NCI-H345 treated with DMSO at 0.1 percent for 48 hours (cell line): ENCODE results near the gene CSK.

Experiments
- DNase-seq: peaks from one replicate; lab custom pipeline; 2025; ENCODE audit not compliant: unreplicated experiment; lab: John Stamatoyannopoulos, UW

The CSK gene

DNA sequence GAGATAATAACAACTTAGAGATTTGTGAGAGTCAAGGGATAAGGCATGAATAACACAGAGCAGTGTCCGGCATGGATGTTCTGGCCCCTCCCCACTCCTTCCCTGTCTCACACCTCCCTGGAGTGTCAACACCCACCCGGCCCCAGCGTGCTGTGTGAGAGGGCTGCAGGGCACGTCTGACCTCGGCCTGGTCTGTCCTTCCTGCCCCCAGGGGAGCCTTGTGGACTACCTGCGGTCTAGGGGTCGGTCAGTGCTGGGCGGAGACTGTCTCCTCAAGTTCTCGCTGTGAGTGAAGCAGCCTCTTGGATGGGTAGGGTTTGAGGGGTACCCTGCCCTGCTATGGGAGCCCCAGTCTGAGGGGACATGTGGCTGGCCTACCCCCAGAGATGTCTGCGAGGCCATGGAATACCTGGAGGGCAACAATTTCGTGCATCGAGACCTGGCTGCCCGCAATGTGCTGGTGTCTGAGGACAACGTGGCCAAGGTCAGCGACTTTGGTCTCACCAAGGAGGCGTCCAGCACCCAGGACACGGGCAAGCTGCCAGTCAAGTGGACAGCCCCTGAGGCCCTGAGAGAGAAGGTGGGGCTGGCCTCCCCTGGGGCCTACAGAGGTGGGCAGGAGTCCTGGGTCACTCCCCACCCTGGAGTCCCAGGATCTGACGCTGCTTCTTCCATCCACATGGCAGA is 19.6 kb downstream of the CSK start:
- DNase-seq = no peak

DNA sequence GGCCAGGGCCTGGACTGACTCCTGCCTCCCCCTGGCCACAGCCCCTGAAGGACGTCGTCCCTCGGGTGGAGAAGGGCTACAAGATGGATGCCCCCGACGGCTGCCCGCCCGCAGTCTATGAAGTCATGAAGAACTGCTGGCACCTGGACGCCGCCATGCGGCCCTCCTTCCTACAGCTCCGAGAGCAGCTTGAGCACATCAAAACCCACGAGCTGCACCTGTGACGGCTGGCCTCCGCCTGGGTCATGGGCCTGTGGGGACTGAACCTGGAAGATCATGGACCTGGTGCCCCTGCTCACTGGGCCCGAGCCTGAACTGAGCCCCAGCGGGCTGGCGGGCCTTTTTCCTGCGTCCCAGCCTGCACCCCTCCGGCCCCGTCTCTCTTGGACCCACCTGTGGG is 20.4 kb downstream of the CSK start:
- DNase-seq = no peak

DNA sequence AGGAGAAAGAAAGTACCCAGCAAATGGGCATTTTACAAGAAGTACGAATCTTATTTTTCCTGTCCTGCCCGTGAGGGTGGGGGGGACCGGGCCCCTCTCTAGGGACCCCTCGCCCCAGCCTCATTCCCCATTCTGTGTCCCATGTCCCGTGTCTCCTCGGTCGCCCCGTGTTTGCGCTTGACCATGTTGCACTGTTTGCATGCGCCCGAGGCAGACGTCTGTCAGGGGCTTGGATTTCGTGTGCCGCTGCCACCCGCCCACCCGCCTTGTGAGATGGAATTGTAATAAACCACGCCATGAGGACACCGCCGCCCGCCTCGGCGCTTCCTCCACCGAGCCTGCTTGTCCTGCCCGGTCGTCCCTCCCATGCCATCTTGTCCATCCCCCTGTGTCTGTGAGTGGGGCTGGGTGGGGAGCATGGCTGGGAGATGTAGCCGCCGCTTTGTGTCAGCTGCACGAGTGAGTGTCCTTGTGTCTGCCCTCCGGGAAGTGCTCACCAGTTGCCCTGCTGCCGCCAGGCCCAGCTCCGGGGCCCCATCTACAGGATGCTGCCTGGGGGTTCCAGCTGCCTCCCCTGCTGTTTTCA is 21.1 kb downstream of the CSK start:
- DNase-seq = no peak

DNA sequence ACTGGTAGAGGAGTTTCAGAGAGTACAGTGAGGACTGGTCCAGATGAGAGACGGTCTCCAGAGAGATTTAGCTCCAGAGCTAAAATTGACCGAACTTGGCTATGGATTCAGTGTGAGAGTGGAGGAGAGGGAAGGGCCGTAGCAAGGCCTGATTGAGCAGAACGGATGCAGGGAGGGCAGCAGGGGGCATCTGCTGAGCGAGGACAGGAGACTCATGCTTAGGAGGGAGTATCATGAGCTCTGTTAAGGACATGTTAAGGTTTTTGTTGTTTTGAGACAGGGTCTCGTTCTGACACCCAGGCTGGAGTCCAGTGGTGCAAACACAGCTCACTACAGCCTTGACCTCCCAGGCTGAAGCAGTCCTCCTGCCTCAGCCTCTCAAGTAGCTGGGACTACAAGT is 23.1 kb downstream of the CSK start:
- no peak for DNase-seq

DNA sequence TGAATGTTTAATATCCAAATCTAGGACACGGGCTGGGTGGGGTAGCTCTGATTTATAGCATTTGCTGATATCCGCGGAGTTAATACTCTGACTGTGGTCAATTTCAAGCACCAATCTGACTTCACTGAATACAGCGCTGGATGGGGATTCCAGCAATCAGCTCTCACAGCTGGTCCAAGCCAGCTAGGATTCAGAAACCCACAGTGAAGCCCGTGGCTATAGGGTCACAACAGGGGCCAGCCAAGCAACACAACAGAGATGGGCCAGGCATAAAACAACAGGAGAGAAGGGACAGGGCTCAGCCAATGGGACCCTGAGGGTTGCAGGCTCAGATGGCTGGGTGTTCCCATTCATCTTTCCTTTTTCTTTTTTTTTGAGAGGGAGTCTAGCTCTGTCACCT is 25.4 kb downstream of the CSK start:
- no peak for DNase-seq

DNA sequence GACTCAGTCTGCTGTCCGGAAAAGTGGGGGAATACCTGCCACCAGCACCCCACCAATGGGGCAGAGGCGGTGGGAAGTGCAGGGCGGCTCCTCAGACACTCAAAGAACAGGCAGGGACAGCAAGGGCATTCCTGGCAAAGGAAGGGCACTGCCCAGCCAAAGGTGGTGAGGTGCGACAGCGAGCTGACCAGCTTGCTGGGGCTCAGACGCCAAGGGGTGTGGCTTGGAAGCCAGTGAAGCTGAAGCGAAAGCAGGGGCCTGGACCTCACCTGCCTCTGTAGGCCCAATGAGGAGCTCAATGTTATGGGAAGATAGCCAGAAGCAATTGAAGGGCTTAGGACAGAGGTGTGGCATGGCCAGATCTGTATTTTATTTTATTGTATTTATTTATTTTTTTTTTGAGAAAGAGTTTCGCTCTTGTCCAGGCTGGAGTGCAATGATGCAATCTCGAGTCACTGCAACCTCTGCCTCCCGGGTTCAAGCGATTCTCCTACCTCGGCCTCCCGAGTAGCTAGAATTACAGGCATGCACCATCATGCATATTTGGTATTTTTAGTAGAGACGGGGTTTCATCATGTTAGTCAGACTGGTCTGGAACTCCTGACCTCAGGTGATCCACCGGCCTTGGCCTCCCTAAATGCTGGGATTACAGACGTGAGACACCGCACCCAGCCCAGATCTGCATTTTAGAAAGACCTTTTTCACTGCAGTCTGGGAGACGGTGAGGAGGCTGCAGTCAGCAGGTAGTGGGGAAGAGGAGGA is 26.4 kb downstream of the CSK start:
- no peak for DNase-seq

DNA sequence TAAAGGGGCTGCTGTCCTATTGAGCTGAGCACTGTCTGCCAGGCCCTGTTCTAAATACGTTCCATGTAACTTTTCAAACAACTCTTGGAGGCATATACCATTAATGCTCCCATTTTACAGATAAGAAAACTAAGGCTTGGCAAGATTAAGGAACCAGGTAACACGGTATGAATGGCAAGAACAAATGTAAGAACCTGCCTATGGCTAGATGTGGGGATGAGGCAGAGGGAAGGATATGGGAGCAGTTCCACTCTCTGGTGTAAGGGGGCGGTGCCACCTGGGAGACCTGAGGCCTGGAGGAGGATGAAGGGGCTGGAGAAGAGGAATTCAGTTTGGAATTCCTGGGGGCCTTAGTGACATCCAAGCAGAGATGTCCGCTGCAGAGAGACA is 27.0 kb downstream of the CSK start:
- no peak for DNase-seq

DNA sequence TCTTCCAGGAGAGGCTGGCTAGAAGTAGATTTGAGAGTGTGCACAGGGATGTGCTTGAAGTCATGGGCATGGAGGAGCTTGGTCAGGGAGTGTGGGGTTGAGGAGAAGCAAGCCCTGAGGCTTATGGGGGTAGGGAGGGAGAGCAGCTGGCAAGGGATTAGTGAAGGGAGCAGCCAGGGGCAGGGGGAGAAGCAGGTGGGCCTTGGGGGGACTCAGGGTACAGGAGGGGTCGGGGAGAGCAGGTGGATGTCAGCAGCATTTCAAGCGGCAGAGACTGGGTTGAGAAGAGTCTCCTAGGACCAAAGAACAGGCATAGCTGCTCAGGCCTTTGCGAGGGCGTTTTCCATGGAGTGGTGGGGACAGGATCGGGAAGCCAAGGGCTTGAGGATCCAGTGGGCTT is 27.4 kb downstream of the CSK start:
- DNase-seq = no peak

DNA sequence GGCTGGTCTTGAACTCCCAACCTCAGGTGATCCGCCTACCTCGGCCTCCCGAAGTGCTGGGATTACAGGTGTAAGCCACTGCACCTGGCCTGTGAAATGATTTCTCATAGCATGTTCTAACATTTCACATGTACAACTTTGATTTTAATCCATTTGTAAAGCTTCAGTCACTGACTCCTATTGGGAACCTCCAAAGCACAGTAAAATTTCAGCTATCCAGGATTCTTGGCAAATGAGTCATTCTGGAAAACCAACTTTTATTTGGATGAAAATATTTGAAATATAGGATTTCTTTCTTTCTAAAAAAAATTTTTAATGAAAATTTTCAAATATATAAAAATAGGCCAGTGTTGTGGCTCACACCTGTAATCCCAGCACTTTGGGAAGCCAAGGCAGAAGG is 28.1 kb downstream of the CSK start:
- no peak for DNase-seq

DNA sequence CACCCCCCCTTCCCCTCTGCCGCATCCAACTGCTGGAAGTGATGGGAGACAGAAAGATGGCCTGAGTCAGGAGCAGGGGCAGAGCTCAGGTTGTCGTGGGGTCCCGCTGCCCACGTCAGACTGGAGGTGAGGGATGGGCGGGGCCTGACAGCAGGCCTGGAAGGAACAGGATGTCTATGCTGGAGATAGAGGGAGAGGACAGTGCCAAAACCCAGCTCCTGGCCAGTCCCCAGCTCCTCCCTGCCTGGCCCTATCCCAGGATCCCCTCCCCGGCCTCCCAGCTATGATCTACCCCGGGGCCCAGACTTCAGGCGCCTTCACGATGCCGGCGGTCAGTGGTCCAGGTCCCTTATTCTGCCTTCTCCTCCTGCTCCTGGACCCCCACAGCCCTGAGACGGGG is 30.7 kb downstream of the CSK start, which contains the start of gene LMAN1L:
LMAN1L (plus strand) TSS at position 303 of the 400 bp plus-strand sequence; CDS start at position 323, 20 bp downstream.
- DNase-seq = no peak

DNA sequence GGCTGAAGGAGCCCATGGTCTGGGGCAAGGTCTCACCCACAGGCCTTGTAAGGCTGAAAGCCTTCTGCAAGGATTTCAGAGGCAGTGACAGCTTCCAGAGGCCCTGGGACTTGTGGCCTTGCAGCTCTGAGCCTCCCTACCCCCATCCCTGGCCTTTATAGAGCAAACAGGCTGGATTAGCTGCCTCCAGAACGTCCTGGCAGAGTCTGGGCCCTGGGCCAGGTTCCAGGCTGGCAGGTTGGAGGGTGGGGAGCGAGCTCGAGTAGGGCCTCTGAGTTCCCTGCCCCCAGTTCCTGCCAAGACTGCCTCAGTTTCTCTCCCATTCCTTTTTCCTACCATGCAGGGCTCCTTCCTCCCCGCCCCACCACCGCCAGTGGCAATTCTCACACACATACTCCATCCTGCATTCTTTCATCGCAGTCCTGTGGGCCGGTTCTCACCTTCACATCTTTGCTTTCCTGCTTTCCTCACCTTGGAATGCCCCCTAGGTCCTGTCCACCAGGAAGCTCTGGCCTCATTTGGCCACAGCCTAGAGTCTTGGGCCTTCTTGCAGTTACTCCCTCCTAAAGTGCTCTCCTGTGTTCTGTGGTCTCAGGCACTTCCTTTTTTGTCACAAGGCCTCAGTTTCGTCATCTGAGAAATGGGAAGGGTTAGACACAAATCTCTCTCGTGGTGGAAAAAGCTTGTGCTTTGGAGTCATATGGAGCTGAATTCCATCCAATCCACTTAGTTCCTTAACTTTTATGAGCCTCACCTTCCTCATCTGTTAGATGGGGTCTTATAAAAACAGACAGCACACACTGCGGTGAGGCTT is 33.4 kb downstream of the CSK start:
- no peak for DNase-seq

DNA sequence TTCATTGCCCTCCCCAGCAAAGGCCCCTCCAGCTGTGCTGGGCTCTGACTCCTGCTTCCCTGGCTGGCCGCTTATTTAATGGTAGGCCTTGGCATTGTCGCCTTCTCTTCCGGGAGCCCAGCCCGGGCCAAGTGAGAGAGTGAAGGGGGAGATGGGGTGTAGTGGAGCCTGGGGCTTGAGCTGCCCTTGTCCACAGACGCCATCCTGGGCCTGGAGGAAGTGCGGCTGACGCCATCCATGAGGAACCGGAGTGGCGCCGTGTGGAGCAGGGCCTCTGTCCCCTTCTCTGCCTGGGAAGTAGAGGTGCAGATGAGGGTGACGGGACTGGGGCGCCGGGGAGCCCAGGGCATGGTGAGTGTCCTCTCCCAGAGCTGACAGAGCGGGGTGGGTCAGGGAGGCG is 34.1 kb downstream of the CSK start:
- DNase-seq = no peak

DNA sequence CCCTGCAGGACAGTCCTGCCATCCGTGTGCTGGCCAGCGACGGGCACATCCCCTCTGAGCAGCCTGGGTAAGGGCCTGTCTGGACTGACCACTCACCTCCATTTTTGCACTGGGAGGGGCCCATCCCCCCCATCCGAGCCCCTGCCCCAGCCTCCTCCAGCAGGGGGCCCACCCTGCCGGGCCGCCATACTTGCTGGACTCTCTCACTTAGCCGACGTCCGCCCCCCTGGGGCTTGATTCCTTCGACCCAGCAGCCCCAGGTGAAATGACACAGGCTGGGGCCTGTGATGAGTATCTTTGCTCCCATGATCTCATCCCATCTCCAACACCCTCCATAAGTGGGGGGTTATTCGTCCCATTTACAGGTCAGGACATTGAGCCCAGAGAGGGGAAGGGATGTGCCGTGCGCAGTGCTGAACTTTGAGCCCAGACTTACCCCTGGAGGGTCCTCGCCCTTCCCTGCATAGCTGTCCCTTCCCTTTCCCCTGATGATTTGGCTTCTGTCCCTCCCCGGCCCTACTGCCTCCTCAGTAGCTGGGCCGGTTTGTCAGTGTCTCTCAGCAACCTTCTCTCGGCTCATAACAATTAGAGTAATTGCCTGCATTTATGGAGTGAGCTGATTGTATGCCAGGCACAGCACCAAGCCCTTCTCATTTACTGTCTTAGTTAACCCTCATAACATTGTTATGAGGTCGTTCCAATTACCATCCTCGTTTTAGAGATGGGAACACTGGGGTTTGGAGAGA is 34.9 kb downstream of the CSK start:
- DNase-seq = no peak

DNA sequence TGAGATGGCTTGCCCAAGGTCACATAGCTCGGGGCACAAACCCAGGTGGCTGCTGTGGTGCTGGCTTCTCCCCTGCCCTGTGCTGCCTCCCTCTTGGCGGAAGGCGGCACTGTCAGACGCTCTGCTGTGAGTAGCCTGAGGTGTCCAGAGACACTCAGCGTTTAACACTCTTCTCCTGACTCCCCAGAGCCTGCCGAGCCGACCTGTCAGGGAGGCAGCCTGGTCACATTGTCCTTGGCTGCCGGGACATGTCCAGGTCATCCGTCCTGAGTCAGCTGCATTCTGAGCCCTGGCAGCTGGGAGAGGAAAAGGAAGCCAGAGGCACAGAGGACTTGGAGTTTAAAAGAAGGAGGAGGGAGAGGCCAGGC is 35.5 kb downstream of the CSK start:
- no peak for DNase-seq

DNA sequence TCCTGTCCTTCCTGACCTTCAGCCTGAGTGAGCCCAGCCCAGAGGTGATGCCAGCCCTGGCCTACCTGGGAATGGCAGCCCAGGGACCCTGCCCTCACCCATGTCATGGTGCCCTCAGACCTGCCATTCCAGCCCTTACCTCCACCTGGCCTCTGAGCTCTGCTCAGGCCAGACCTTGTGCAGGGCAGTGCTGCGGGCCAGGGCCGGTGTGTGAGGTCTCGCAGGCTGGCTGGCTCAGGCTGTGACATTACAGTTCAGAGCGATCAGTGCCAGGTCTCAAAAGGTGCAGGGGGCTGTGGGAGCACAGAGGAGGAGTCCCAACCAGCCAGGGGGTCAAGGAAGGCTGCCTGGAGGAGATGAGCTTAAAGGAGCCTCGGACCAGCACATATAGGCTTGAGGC is 38.2 kb downstream of the CSK start:
- DNase-seq = no peak

DNA sequence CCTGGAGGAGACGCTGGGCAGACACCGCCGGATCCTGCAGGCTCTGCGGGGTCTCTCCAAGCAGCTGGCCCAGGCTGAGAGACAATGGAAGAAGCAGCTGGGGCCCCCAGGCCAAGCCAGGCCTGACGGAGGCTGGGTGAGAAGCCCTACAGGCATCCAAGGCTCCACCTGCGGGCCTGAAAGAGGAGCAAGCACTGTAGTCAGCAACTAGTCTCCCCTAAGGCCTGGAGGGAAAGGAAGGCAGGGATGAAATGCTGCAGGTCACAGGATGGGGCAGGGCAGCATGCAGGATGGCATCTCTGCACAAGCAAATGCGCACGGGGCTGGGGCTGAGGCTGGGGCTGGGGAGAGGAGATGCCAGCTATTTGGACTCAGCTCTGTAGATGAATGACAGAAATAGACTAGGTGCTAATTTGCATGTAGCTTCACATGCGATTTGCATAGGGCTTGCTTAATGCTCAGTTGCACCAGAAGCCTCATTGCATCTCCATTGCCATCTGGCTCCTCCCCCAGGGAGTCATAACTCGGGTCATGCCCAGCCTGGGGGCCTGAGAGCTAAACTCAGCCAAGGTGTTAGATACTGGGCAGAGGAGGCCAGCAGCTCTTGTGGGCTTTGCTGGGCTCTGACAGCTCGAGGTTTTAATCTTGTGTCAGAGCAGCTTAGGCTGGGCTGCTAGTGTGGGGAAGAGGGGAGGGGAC is 39.4 kb downstream of the CSK start:
- DNase-seq = no peak

DNA sequence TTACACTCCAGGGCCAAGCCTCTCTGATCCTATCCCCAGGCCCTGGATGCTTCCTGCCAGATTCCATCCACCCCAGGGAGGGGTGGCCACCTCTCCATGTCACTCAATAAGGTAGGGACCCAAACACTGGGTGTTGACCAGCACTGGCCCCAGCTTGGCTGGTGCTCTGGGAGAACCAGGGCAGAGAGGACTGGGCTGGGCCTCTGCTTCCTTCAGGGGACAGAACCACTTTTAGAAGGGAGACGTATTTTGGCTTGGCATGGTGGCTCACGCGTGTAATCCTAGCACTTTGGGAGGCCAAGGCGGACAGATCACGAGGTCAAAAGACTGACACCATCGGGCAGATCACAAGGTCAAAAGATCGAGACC is 39.9 kb downstream of the CSK start:
- DNase-seq = no peak

DNA sequence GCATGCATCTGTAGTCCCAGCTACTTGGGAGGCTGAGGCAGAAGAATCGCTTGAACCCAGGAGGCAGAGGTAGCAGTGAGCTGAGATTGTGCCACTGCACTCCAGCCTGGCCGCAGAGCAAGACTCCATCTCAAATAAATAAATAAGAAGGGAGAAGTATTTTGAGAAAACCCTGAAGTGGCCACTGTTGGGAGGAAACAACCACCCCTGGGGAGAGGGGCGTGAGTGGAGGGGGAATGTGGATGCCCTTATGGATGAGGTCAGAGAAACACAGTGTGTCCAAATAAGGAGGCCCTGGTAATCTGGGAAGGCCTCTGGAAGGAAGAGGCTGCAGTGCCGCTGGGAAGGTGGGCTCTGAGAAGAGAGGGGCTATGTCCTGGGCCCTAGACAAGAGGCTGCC is 40.4 kb downstream of the CSK start:
- no peak for DNase-seq

DNA sequence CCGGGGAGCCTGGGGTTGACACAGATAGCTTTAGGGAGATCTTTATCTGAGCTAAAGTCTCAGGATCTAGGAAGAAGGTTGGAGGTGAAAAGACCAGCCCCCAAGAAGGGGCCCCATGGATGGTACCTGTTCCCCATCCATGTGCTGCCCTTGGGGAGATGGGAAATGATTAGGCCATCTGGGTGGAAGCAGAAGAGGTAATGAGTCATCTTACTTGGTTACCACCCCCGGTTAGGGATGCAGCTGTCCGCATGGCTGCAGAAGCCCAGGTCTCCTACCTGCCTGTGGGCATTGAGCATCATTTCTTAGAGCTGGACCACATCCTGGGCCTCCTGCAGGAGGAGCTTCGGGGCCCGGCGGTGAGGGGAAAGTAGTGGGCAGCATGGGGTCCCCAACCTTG is 41.4 kb downstream of the CSK start:
- no peak for DNase-seq

DNA sequence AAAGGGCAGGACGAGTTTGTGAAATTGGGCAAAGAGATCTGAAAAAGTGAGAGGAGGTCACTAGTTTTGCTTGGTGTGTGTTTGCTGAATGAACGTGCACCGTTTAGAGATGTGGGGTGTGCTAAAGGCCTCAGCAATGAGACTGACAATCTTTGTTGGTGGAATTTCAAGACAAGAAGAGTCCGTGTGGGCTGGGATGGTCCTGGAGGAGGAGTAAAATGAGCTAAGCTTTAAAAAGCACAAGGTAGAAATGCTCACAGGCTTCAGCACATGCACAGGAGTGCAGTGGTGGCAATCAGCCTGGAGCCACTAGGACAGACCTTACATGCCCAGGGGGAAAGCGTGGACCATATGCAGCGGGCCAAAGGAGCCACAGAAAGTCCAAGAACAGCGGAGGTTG is 43.1 kb downstream of the CSK start:
- DNase-seq = no peak
